HCT116 (cell line): Measurements from ENCODE around the gene CAPRIN1. TPM values are rescaled to one million over a fixed set of nuclear protein-coding genes. Genes with fewer than 3 reads are reported as not detected.

Experiments
- ATAC-seq: fragments of 200-7000 bp; cut with Tn5 transposase; 2 replicates; pipeline ENCODE4 v1.9.1; 2020; ENCODE audit warnings: mild to moderate bottlenecking, moderate library complexity
- BruUV-seq: library from RNA; stranded (reverse); fragments of 400-500 nt; replicated peaks from 2 replicates; lab custom pipeline; 2021; lab: Mats Ljungman, UMichigan
- CTCF ChIA-PET: fragments of 300-600 bp; sonication (Branson Sonifier 250); formaldehyde crosslinking; loops from one replicate; lab custom pipeline; 2021; ENCODE audit warnings: antibody characterized with exemption; lab: Charles Lee
- POLR2A ChIA-PET: fragments of 300-600, 350-600 bp; sonication (Branson Sonifier 250); formaldehyde crosslinking; loops from one replicate; lab custom pipeline; 2021; ENCODE audit warnings: antibody characterized with exemption; lab: Charles Lee
- RAD21 ChIA-PET, 2 experiments: fragments of 300-600 bp; sonication (Branson Sonifier 250); formaldehyde crosslinking; loops; one replicate each; lab custom pipeline; 2023; ENCODE audit warnings: low total read pairs in 2 of 2; ENCODE audit not compliant: uncharacterized antibody in 2 of 2, unreplicated experiment in 2 of 2, low non-redundant PET in 1 of 2; lab: Charles Lee
- DNase-seq: peaks from one replicate; pipeline ENCODE4 v3.0.0-alpha.2; 2010; ENCODE audit warnings: low read depth, low spot score
- H2AFZ ChIP-seq: fragments of 200-600 bp; shearing (Covaris generic), sonication (generic); 2 replicates; pipeline ENCODE4 v1.6.1; 2017; ENCODE audit warnings: low read depth, mixed run types, mixed read lengths, antibody characterized with exemption, low read length; ENCODE audit not compliant: poor library complexity, severe bottlenecking
- H3K27ac ChIP-seq: 2 replicates; pipeline ENCODE4 v1.5.1; 2012; ENCODE audit warnings: low read depth, low read length
- H3K27me3 ChIP-seq: fragments of 200-600 bp; sonication (generic); 2 replicates; pipeline ENCODE4 v1.6.1; 2016; ENCODE audit warnings: mixed run types, low read length, mixed read lengths; ENCODE audit not compliant: insufficient read depth
- H3K36me3 ChIP-seq, 2 experiments: fragments of 200-500 bp in 1 of 2; fragments of 200-600 bp in 1 of 2; sonication (Bioruptor generic) in 1 of 2; sonication (generic) in 1 of 2; 2 replicates each; pipeline versions ENCODE4 v1.5.1 to v1.6.1; 2014 to 2016; ENCODE audit warnings: low read length in 2 of 2, inconsistent platforms in 1 of 2, mixed read lengths in 1 of 2, mixed run types in 1 of 2; ENCODE audit not compliant: insufficient read depth in 2 of 2, control insufficient read depth in 1 of 2
- H3K4me1 ChIP-seq, 2 experiments: fragments of 200-600 bp in 1 of 2; sonication (generic) in 1 of 2; 2 replicates each; pipeline versions ENCODE4 v1.5.1 to v1.6.1; 2012 to 2017; ENCODE audit warnings: low read length in 2 of 2, inconsistent platforms in 1 of 2, mild to moderate bottlenecking in 1 of 2, mixed read lengths in 1 of 2, mixed run types in 1 of 2, moderate library complexity in 1 of 2; ENCODE audit not compliant: insufficient read depth in 2 of 2, control insufficient read depth in 1 of 2
- H3K4me2 ChIP-seq: fragments of 200-600 bp; sonication (generic); 2 replicates; pipeline ENCODE4 v1.6.1; 2017; ENCODE audit warnings: mixed run types, low read length, mixed read lengths
- H3K4me3 ChIP-seq, 2 experiments: fragments of 200-600 bp in 1 of 2; sonication (generic) in 1 of 2; replicated peaks in 1 of 2; 2 replicates each; pipeline ENCODE4 v1.5.1; 2011 to 2016; ENCODE audit warnings: low read length in 2 of 2, control low read depth in 1 of 2, low read depth in 1 of 2, mild to moderate bottlenecking in 1 of 2, mixed read lengths in 1 of 2, mixed run types in 1 of 2
- H3K79me2 ChIP-seq: fragments of 200-600 bp; sonication (generic); 2 replicates; pipeline ENCODE4 v1.6.1; 2017; ENCODE audit warnings: mild to moderate bottlenecking, mixed run types, low read length, moderate library complexity, mixed read lengths; ENCODE audit not compliant: insufficient read depth
- H3K9ac ChIP-seq: fragments of 200-600 bp; sonication (generic); 2 replicates; pipeline ENCODE4 v1.6.1; 2016; ENCODE audit warnings: low read length, mixed read lengths
- H3K9me2 ChIP-seq: fragments of 200-600 bp; sonication (generic), shearing (Covaris generic); 2 replicates; pipeline ENCODE4 v1.6.1; 2017; ENCODE audit warnings: mixed run types, mild to moderate bottlenecking, moderate library complexity; ENCODE audit not compliant: insufficient read depth
- H3K9me3 ChIP-seq, 2 experiments: fragments of 200-500 bp in 1 of 2; fragments of 200-600 bp in 1 of 2; sonication (Bioruptor generic) in 1 of 2; sonication (generic) in 1 of 2; 2 replicates each; pipeline ENCODE4 v1.6.1; 2014 to 2017; ENCODE audit warnings: low read length in 2 of 2, mixed read lengths in 2 of 2, inconsistent platforms in 1 of 2, low read depth in 1 of 2, mild to moderate bottlenecking in 1 of 2, mixed run types in 1 of 2, moderate library complexity in 1 of 2; ENCODE audit not compliant: control insufficient read depth in 1 of 2, insufficient read depth in 1 of 2
- H4K20me1 ChIP-seq: fragments of 200-600 bp; sonication (generic), shearing (Covaris generic); 2 replicates; pipeline ENCODE4 v1.6.1; 2017; ENCODE audit warnings: mixed run types, mild to moderate bottlenecking, moderate library complexity; ENCODE audit not compliant: insufficient read depth
- CTCF ChIP-seq, 3 experiments: fragments of 200-600 bp in 1 of 3; sonication (generic) in 1 of 3; IDR thresholded peaks in 2 of 3; conservative IDR thresholded peaks in 1 of 3; 2 replicates each; pipeline ENCODE4 v1.5.1; 2012 to 2017; ENCODE audit warnings: low read depth in 2 of 3, low read length in 2 of 3, antibody characterized with exemption in 1 of 3, borderline replicate concordance in 1 of 3, control low read depth in 1 of 3, mild to moderate bottlenecking in 1 of 3, mixed read lengths in 1 of 3, mixed run types in 1 of 3, moderate library complexity in 1 of 3; ENCODE audit not compliant: insufficient read depth in 1 of 3
- EGR1 ChIP-seq: IDR thresholded peaks from 2 replicates; pipeline ENCODE4 v1.6.1; 2012; ENCODE audit warnings: low read depth
- POLR2A ChIP-seq: IDR thresholded peaks from 2 replicates; pipeline ENCODE4 v1.7.0; 2011; ENCODE audit warnings: borderline replicate concordance; ENCODE audit not compliant: insufficient read depth, insufficient read length; ENCODE audit errors: extremely low read depth
- SRF ChIP-seq: IDR thresholded peaks from 2 replicates; pipeline ENCODE4 v1.6.1; 2012; ENCODE audit warnings: low read depth
- ZBTB33 ChIP-seq: IDR thresholded peaks from 2 replicates; pipeline ENCODE4 v1.6.1; 2011; ENCODE audit warnings: mild to moderate bottlenecking, low read length, moderate library complexity; ENCODE audit not compliant: insufficient replicate concordance; ENCODE audit errors: extremely low read depth
- ZFX ChIP-seq: fragments of 450-650 bp; IDR thresholded peaks from 2 replicates; pipeline ENCODE4 v1.6.1; 2017
- ZNF274 ChIP-seq: fragments of 200-500 bp; sonication (Bioruptor generic); IDR thresholded peaks from 2 replicates; pipeline ENCODE4 v1.6.1; 2014; ENCODE audit warnings: mild to moderate bottlenecking, low read depth, low read length, inconsistent platforms
- intact Hi-C: fragments of 100-400 bp; cut with micrococcal nuclease; formaldehyde crosslinking; loops from 2 replicates; pipeline ENCODE4 v1.10.0; 2022
- total RNA-seq: library from RNA; stranded (reverse); gene quantifications from one replicate; pipeline ENCODE4 v1.2.1, GENCODE V29; 2021; ENCODE audit not compliant: unreplicated experiment

The CAPRIN1 gene
- total RNA-seq, 1 experiment from 2014 or later: 285 TPM

- no peak for ATAC-seq
- H3K27ac ChIP-seq: no peak overlapping the region
- no peaks in the 10 kb centered on the region for H3K27me3 ChIP-seq
- no peak for TF ChIP-seq ZFX
- no peak for TF ChIP-seq ZNF274
- peaks cover 60 to 63% of the 10 kb centered on the region in 2 experiments; a peak in 3 of 4 replicates for H3K36me3 ChIP-seq
- 0 out of 2 replicates have a peak, but pooled peaks cover 7% of the 10 kb centered on the region for H4K20me1 ChIP-seq
- no peak overlapping the region for H3K4me3 ChIP-seq
- no peak for DNase-seq
- no peaks in the 10 kb centered on the region for H3K9me3 ChIP-seq
- no peak overlapping the region for H2AFZ ChIP-seq
- no TSS peak for BruUV-seq
- no peaks in the 10 kb centered on the region for H3K4me1 ChIP-seq
- POLR2A ChIA-PET: no interaction called here
- H3K4me2 ChIP-seq: no peak overlapping the region
- peaks cover 24% of the 10 kb centered on the region; the same call in 1 of the 2 replicates for H3K79me2 ChIP-seq
- CTCF ChIA-PET: no interaction called here
- no peak overlapping the region for H3K9ac ChIP-seq
- RAD21 ChIA-PET: no interaction called here
- intact Hi-C loops: no loop called here
- no peaks in the 10 kb centered on the region for H3K9me2 ChIP-seq
These were observed 75.7 kb downstream of the CAPRIN1 start for GRCh38 chr11:34126959-34127848.

- POLR2A ChIA-PET: no interaction called here
- no peak for ATAC-seq
- Histone ChIP-seq H3K9me2 (no peaks in the 10 kb centered on the region), H3K4me3 (no peak overlapping the region), H3K9ac (no peak overlapping the region)
- RAD21 ChIA-PET: no interaction called here
- no peak for TF ChIP-seq ZFX
- no peak for TF ChIP-seq EGR1
- no peak for TF ChIP-seq SRF
- no peak for TF ChIP-seq CTCF (IDR thresholded peaks at IDR 0.05 in 2 of 3, conservative IDR thresholded peaks at IDR 0.05 in 1 of 3; ENCODE audit: borderline replicate concordance in 1 of 3, insufficient read depth in 1 of 3, low read depth in 2 of 3, low read length in 2 of 3)
- no peak for TF ChIP-seq POLR2A
- TF ChIP-seq ZBTB33: no peak
- TF ChIP-seq, all 23 proteins: peak for 0
- Histone ChIP-seq H4K20me1 (0 out of 2 replicates have a peak, but pooled peaks cover 7% of the 10 kb centered on the region), H3K4me1 (no peaks in the 10 kb centered on the region), H3K36me3 (peaks cover 57 to 64% of the 10 kb centered on the region in 2 experiments), H3K27me3 (no peaks in the 10 kb centered on the region), H3K27ac (no peak overlapping the region), H2AFZ (no peak overlapping the region), H3K4me2 (no peak overlapping the region), H3K79me2 (peaks cover 21% of the 10 kb centered on the region; the same call in 1 of the 2 replicates), H3K9me3 (no peaks in the 10 kb centered on the region)
- no TSS peak for BruUV-seq
- CTCF ChIA-PET: no interaction called here
- no peak for DNase-seq
- intact Hi-C loops: no loop called here
These were observed 77.3 kb downstream of the CAPRIN1 start for GRCh38 chr11:34128824-34129223.
